Measurements from ENCODE around the gene OGFRL1.
A peak's percentile ranks its signal among the peaks of the same experiment; 100 is the strongest.

Gene OGFRL1

DNA sequence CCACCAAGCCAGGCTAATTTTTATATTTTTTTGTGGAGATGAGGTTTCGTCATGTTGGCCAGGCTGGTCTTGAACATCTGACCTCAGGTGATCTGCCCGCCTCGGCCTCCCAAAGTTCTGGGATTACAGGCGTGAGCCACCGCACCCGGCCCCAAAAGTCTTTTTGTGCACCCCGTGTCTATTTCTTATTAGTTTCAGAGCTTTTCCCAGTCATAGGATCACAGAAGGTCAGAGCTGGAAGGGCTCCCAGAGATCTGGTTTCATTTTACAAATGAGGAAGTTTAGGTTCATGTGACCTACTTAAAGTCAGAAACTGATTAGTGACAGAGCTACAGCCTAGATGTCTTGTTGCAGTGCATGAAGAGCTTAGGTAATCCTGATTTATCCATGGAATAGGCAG is 1.6 kb upstream of the OGFRL1 start:
- DNase-seq (ENCODE audit: low spot score), result peak; percentile 49

DNA sequence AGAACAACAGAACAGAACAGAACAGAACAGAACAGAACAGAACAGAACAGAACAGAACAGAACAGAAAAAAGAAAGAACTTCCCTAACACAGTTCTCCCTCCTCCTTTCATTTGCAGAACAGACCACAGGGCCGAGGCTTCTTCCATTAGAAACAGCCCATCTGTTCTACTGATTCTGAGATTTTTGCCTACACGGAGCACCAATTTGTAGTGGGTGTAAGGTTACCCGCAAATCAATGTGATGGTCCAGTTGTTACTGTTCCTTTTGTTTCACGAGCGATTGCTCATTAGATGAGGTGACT is 734 bp upstream of the OGFRL1 start:
- no peak for DNase-seq (ENCODE audit: low spot score)

- peak; percentile 42 for DNase-seq (ENCODE audit: low spot score)
Measured at GRCh38 chr6:71289039-71289801, 609 bp downstream of the OGFRL1 start.

DNA sequence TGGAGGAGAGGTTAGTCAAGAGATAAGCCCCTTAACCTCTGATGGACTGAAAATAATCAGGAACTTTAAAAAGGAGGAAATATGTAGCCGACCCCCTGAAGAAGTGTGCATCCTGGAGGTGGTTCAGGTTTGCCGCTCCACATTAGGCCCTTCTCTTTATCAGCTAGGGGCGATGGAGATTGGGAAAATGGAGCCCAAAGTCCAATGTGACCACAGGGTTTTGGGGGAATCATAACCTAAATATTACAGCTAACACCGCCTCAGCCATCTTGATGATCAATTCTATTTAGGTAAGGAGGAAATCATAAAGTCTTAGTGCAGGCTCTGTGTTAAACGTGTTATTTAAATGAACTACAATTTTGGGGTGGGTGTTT is 1.2 kb downstream of the OGFRL1 start:
- DNase-seq (ENCODE audit: low spot score), result no peak

GRCh38 chr6:71290611-71291010 is 2.0 kb downstream of the OGFRL1 start:
- DNase-seq (ENCODE audit: low spot score), result no peak

GRCh38 chr6:71292001-71292400 is 3.4 kb downstream of the OGFRL1 start:
- no peak for DNase-seq (ENCODE audit: low spot score)

- DNase-seq (ENCODE audit: low spot score), result peak; percentile 85
Measured at GRCh38 chr6:71294121-71294523, 5.5 kb downstream of the OGFRL1 start.

GRCh38 chr6:71298459-71298858 is 9.8 kb downstream of the OGFRL1 start:
- DNase-seq (ENCODE audit: low spot score), result no peak

- peak; percentile 11 for DNase-seq (ENCODE audit: low spot score)
Measured at GRCh38 chr6:71299541-71300470, 11.2 kb downstream of the OGFRL1 start.

- no peak for DNase-seq (ENCODE audit: low spot score)
Measured at GRCh38 chr6:71300561-71301168, 12.1 kb downstream of the OGFRL1 start.

DNA sequence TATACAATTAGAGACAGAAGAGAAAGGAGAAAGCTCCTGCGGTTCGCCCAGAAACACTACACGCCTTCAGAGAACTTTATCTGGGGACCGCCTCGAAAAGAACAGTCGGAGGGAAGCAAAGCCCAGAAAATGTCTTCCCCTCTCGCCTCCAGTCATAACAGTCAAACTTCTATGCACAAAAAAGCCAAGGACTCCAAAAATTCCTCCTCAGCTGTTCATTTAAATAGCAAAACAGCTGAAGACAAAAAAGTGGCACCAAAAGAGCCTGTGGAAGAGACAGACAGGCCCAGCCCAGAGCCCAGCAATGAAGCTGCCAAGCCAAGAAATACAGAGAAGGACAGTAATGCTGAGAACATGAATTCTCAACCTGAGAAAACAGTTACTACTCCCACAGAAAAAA is 12.9 kb downstream of the OGFRL1 start:
- no peak for DNase-seq (ENCODE audit: low spot score)

DNA sequence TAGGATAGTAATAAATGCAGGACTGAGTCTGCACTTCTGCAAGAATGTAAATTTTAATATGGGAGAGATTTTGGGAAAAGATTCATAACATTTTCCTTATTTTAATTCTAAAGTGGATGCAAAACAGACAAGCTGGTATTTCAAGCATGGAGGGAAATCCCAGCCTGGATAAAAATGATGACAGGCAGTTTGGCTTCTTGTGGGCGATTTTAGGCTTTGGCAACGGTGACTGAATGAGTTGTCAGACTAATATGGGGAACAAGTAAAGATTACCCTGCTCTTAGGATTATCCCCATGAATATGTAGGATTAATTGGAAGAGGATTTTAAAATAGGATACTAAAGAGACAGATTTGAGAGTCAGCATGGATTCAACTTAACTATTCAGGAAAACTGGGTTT is 21.0 kb downstream of the OGFRL1 start:
- DNase-seq (ENCODE audit: low spot score), result no peak

DNA sequence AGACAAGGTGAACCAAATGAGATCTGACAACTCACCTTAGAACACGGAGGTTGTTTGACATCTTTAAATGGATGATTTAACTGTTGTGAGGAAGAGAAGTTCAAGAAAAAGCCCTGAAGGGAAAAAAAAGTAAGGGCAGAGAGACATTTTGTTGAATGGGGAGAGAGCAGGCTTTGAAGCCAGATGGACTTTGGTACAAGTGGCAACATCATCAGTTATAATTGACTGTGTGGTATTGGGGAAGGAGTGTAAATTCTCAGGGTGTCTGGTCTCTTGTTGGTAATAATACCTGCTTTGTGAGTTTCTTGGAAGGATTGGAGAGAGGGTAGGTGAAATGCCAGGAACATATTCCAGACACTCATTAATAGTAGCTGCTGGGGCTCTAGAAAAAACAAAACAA is 21.6 kb downstream of the OGFRL1 start:
- DNase-seq (ENCODE audit: low spot score), result no peak

DNA sequence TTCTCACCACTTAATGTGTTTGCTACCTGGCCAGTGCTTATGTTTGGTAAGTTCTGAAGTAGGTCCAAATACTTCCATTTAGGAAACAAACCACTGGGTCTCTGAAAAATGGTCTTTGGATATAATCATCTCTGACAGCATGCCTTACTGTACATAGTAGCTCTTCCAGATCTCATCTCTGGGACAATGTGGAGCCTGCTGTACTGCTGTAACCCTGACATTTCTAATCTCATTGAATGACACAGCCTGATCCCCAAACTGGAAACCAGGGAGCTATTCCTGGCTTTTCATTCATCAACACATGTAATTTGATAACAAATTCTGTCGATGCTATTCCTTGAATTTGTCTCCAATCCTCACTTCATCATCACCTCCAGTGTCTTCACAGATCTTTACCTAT is 23.5 kb downstream of the OGFRL1 start:
- no peak for DNase-seq (ENCODE audit: low spot score)

DNA sequence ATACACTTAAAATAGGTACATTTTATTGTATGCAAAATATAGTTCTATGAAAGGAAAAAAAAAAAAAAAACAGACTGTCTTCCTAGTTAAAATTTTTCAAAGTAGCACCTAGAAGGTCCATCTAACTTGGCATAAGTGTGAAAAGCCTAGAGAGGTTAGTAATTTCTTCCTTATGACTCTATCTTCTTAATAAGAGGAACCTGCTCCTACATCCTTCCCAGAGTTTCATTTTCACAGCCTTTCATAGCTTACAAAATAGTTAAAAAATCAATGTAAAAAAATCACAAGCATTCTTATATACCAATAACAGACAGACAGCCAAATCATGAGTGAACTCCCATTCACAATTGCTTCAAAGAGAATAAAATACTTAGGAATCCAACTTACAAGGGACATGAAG is 28.8 kb downstream of the OGFRL1 start:
- DNase-seq (ENCODE audit: low spot score), result no peak

DNA sequence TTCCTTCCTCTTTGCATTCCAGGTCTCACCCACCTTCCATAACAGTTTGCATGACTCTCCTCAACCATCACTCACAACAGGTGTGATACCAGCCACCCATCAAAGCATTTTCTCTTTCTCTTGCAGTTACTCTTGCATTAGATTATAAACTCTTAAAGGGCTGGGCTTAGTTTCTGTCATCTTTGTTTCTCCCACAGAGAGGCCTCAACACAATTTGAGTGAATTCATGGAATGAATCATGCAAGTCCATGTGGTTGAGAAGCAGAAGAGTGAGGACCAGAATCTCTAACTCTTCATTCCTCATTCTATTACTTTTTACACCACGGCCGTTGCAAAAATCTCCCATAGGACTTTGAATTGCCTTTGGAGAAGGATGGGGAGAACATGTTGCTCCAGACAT is 31.4 kb downstream of the OGFRL1 start:
- no peak for DNase-seq (ENCODE audit: low spot score)

GRCh38 chr6:71321314-71321713 is 32.7 kb downstream of the OGFRL1 start:
- no peak for DNase-seq (ENCODE audit: low spot score)

DNA sequence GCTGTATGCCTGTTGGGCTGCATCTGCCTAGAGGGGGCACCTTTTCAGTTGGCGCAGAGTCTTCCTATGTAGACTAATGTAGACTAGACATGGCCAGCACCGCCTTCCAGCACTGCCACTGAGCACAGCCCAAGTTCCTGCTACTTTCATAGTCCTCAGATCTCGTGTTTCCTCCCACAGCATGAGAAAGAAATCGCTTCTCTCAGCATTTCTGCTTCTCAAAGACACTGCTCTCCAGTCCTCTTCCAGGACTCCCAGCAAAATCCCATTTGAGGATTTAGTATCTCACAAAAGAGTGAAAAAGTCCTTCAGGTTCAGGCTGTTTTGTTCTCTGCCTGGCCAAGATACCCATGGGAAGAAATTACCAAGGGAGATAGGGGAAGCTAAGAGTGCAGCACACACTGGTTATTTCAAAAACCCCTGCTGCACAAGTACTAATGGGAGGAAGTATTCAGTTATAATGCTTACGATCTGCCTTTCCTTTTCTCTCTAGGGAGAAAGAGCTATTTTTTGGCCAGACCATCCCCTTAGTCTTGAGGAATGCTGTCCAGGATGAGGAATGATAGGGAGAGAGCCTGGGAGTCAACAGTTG is 35.7 kb downstream of the OGFRL1 start:
- DNase-seq (ENCODE audit: low spot score), result no peak

GRCh38 chr6:71326611-71327010 is 38.0 kb downstream of the OGFRL1 start:
- no peak for DNase-seq (ENCODE audit: low spot score)

DNA sequence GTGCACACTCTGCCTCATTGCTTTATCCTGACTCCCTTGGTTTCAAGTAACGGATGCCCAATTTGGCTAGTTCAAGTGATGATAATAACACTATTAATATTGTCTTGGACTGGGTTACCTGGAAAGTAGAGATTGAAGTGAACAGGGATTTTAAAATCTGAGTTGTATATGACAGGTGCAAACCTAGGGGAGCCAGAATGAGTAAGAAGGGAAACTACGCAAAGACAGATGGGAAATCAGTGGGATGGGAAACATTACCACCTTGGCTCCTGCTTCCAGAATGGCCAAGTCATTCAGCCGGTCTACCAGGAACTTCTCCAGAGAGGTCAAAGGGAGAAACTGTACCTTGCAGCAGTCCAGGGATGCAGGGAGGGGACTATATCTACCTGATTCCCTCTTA is 41.9 kb downstream of the OGFRL1 start:
- no peak for DNase-seq (ENCODE audit: low spot score)

DNA sequence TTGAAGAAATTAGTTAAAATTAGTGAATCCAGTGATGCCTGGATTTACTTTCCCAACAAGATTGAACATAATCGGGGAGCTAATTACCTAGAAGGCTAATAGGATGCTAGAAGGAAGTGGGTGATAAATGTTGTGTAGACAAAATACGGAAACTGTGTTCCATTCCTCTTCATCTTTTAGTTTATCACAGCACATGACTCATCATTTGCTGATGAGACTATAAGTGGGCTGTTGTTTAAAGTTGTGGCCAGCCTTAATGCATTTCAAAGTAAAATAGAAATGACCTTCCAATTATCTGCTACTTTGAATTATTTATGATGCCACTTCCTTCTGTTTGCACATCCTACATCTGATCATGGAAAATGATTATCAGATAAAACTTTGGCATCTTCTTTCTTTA is 43.4 kb downstream of the OGFRL1 start:
- no peak for DNase-seq (ENCODE audit: low spot score)

GRCh38 chr6:71333050-71333449 is 44.4 kb downstream of the OGFRL1 start:
- DNase-seq (ENCODE audit: low spot score), result no peak

DNA sequence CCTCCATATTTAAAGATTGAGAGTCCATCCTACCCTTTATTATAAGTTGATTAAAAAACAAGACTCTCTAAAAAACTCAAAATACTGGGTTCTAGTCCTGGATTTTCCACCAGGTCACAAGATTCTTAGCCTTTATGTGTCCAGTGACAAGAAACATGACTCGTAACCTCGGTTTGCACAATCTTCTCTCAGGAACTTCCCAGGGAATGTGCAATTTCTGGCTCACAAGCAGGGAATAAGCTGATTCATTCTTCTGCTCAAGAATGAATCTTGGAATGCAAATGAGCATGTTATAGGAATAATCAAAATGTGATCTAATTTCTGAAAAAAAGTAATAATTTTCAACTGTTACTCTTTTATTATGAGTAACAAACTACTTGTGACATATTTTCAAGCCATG is 45.1 kb downstream of the OGFRL1 start:
- peak; percentile 83 for DNase-seq (ENCODE audit: low spot score)

Data from AG20443 (cell line).